Cardiac fibroblast (primary cell): ENCODE measurements around the gene POLH.

Source experiments
- DNase-seq, 2 donors: peaks; one replicate each; pipeline versions ENCODE4 v3.0.0 to v3.0.0-alpha.2; 2010; ENCODE audit warnings: low read depth in 2 of 2
- H3K4me3 ChIP-seq, 2 donors: replicated peaks in 1 of 2; 1 replicate in 1 of 2; 2 replicates in 1 of 2; pipeline ENCODE4 v1.5.1; 2011; ENCODE audit warnings: low read depth in 2 of 2, low read length in 2 of 2, mild to moderate bottlenecking in 2 of 2, moderate library complexity in 1 of 2
- TF ChIP-seq, protein P1 (sequence below): IDR thresholded peaks from one replicate; pipeline ENCODE4 v1.5.1; 2011; ENCODE audit warnings: low read depth, mild to moderate bottlenecking, low read length, inconsistent platforms

Gene POLH

DNA sequence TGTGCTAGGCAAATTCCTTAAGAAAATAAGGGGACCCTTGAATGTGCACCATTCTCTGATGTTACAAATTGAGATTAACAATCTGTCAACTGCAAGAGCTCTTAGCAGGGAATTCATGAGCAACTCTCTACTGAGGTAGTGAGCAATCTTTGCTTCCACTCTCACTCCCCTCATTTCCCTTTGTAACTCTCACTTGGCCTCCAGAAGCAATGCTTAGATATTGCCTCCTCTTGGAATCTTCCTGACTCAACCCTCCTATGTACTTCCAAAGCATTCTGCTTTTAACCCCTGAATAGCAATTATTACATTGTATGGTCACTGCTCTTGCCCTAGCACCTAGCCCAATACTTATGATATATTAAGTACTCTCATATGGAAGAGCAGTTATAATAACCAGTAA, 16.7 kb upstream of the POLH start:
- DNase-seq: no peak
- TF ChIP-seq, protein P1, sequence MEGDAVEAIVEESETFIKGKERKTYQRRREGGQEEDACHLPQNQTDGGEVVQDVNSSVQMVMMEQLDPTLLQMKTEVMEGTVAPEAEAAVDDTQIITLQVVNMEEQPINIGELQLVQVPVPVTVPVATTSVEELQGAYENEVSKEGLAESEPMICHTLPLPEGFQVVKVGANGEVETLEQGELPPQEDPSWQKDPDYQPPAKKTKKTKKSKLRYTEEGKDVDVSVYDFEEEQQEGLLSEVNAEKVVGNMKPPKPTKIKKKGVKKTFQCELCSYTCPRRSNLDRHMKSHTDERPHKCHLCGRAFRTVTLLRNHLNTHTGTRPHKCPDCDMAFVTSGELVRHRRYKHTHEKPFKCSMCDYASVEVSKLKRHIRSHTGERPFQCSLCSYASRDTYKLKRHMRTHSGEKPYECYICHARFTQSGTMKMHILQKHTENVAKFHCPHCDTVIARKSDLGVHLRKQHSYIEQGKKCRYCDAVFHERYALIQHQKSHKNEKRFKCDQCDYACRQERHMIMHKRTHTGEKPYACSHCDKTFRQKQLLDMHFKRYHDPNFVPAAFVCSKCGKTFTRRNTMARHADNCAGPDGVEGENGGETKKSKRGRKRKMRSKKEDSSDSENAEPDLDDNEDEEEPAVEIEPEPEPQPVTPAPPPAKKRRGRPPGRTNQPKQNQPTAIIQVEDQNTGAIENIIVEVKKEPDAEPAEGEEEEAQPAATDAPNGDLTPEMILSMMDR: no peak
- H3K4me3 ChIP-seq: no peak overlapping the region

DNA sequence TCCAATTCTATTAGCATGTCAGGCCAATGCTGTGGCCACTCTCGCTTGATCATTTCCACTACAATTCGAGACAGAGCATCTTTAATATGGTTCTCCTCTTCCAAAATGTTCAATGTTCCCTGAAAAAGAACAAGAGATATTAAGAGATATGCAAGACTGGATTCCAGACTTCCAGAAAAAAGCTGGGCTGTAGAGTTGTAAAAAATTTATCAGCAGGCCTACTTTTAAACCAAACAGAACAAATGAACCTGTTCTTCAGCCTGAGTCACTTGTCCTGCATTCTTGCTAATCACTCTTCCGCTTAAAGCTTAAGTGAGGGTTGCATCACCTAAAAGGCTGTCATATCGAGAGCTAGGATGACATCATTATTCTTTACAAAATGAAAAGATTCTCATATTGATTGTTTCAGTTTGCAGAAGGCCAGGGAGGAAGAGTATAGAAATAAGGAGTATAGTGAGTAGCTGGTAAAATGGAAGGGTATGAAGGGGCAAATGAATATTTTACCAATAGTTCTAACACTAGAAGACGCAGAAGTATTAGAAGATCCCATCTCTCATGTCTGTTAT, 5.0 kb upstream of the POLH start:
- H3K4me3 ChIP-seq: no peak overlapping the region
- peak in 1 of 2 donors; percentile 54 for DNase-seq
- TF ChIP-seq, protein P1: no peak

DNA sequence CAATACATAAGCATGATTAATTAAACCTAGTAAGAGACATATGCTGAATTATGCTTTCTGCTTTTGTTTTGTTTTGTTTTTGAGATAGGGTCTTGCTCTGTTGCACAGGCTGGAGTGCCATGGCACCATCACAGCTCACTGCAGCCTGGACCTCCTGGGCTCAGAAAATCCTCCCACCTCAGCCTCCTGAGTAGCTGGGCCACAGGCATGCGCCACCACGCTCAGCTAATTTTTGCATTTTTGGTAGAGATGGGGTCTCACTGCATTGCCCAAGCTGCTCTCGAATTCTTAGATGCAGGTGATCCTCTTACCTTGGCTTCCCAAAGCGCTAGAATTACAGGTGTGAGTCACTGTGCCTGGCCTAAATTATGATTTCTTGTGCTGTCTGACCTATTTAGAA, 4.0 kb upstream of the POLH start:
- no peak for DNase-seq
- no peak overlapping the region for H3K4me3 ChIP-seq
- TF ChIP-seq, protein P1: no peak

DNA sequence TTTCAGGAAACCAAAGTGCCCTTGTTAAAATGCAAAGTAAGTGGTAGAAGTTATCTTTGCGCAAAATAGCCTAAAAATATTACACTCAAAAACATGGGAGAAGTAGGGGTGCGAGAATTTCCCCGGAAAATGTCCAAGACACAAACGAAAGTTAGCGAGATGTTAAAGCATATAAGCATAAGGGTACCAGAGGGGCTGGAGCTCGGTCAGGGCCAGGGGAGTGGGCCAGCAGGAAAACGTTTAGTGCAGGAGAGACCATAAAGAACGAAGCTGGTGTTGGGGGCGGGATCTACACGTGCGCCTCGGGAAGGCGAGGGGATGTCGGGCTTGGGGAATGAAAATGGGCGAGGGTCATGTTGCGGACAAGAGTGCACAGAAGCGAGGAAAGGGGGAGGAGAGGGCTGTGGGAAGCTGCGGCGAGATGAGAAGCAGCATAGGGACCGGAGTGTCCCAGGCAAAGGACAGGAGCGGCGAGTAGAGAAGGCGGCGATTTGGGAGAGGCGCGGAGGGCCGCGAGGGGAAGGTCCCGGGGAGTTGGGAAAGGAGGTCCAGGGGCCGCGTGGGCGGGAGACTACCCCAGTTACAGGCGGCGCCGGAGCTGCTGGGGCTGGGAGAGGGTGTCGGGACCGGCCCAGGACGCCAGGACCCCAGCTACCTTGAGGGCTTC, 747 bp upstream of the POLH start:
- peak overlapping the region; percentile 99 to 100 for H3K4me3 ChIP-seq
- DNase-seq: no peak
- TF ChIP-seq, protein P1: no peak

DNA sequence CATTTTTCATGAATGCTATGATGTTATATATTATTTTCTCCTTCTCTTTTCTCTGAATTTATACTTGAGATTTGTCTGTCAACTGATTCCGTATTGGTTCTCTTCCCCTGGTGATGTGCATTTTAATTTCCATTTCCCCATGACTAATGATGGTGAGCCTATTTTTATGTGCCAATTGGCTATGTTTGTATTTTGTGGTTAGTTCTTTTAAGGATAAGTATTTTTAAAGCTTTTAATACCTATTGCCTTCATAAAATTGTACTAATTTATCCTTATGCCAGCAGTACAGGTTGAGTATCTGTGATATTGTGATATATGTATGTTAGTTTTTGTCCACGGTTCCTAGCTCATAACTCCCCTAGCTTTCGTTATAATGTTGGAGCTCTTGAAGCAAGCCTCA, 2.8 kb downstream of the POLH start:
- peak in 1 of 2 donors; percentile 14 for DNase-seq
- no peak overlapping the region for H3K4me3 ChIP-seq
- TF ChIP-seq, protein P1: no peak

DNA sequence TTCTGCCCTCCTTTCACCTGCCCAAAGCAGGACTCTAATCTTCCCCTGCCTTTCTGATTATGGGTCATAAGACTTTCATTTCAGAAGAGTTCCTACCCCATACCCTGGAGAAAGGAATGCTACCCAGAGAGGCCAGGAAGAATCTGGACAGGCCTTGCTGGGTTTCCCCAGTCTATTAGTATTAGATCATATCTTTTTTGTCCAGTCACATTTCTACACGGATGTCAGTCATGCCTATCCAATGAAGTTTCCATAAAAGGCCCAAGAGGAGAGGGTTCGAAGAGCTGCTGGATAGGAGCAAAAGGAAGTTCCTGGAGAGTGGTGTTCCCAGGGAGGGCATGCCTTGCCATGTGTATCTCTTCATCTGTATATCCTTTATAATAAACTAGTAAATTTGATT, 3.2 kb downstream of the POLH start:
- TF ChIP-seq, protein P1: no peak
- DNase-seq: peak in 1 of 2 donors; percentile 22
- H3K4me3 ChIP-seq: no peak overlapping the region

DNA sequence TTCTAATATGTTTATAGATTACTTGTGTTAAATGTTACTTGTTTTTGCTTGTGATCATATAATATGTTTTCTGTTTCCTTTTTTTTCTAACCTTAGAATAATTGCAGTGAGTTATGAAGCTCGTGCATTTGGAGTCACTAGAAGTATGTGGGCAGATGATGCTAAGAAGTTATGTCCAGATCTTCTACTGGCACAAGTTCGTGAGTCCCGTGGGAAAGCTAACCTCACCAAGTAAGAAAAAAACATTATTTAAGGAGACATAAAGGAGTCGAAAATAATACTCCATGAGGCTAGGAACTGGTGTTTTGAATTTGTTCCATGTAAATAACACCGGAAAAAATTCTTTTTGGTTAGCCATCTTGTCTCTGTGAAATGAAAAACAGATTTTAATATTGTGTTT, 6.9 kb downstream of the POLH start:
- no peak overlapping the region for H3K4me3 ChIP-seq
- TF ChIP-seq, protein P1: no peak
- no peak for DNase-seq
